Neural progenitor cell (in vitro differentiated cells): ENCODE data around the gene CDCA7L. TPM values are rescaled to one million over a fixed set of nuclear protein-coding genes. Genes with fewer than 3 reads are reported as not detected.

Experiments used
- DNase-seq: peaks from one replicate; pipeline ENCODE4 v3.0.0-alpha.2; 2016; ENCODE audit warnings: low spot score
- H2AFZ ChIP-seq: fragments of 200-600 bp; sonication (generic); replicated peaks from 2 replicates; pipeline ENCODE4 v1.6.1; 2016; ENCODE audit warnings: antibody characterized with exemption
- H3F3A ChIP-seq: fragments of 200-600 bp; sonication (generic); 2 replicates; pipeline ENCODE4 v1.6.1; 2016; ENCODE audit warnings: antibody characterized with exemption, low read depth
- H3K27ac ChIP-seq: fragments of 200-600 bp; sonication (generic); 2 replicates; pipeline ENCODE4 v1.5.1; 2016; ENCODE audit warnings: mild to moderate bottlenecking
- H3K27me3 ChIP-seq: fragments of 200-600 bp; sonication (generic); 2 replicates; pipeline ENCODE4 v1.6.1; 2016; ENCODE audit warnings: mild to moderate bottlenecking, moderate library complexity
- H3K36me3 ChIP-seq: fragments of 200-600 bp; sonication (generic); 2 replicates; pipeline ENCODE4 v1.5.1; 2016
- H3K4me1 ChIP-seq: fragments of 200-600 bp; sonication (generic); 2 replicates; pipeline ENCODE4 v1.6.1; 2016; ENCODE audit warnings: mixed run types
- H3K4me2 ChIP-seq: fragments of 200-600 bp; sonication (generic); 2 replicates; pipeline ENCODE4 v1.6.1; 2016
- H3K4me3 ChIP-seq: fragments of 200-600 bp; sonication (generic); 2 replicates; pipeline ENCODE4 v1.5.1; 2016
- H3K79me2 ChIP-seq: fragments of 200-600 bp; sonication (generic); 2 replicates; pipeline ENCODE4 v1.6.1; 2016; ENCODE audit warnings: low read depth
- H3K9ac ChIP-seq: fragments of 200-600 bp; sonication (generic); 2 replicates; pipeline ENCODE4 v1.6.1; 2016
- H3K9me3 ChIP-seq: fragments of 200-600 bp; sonication (generic); 2 replicates; pipeline ENCODE4 v1.5.1; 2016; ENCODE audit warnings: low read depth
- H4K20me1 ChIP-seq: fragments of 200-600 bp; sonication (generic); 2 replicates; pipeline ENCODE4 v1.6.1; 2016; ENCODE audit warnings: low read depth
- H3K27ac Mint-ChIP-seq: 3 replicates; pipeline ENCODE4 v1.8.0; 2021; ENCODE audit warnings: mixed read lengths
- H3K27me3 Mint-ChIP-seq: 2 replicates; pipeline ENCODE4 v1.8.0; 2022; ENCODE audit warnings: low read depth, mild to moderate bottlenecking, inconsistent platforms, moderate library complexity, mixed read lengths; ENCODE audit not compliant: insufficient read depth
- H3K36me3 Mint-ChIP-seq: 3 replicates; pipeline ENCODE4 v1.8.0; 2021; ENCODE audit warnings: mixed read lengths
- H3K4me1 Mint-ChIP-seq: 3 replicates; pipeline ENCODE4 v1.8.0; 2021; ENCODE audit warnings: mixed read lengths
- H3K4me3 Mint-ChIP-seq: 3 replicates; pipeline ENCODE4 v1.8.0; 2021; ENCODE audit warnings: mild to moderate bottlenecking, moderate library complexity, mixed read lengths
- H3K9me3 Mint-ChIP-seq: 3 replicates; pipeline ENCODE4 v1.8.0; 2020; ENCODE audit warnings: mixed read lengths
- CTCF ChIP-seq: fragments of 200-600 bp; sonication (generic); IDR thresholded peaks from 2 replicates; pipeline ENCODE4 v1.5.1; 2017; ENCODE audit warnings: antibody characterized with exemption, mild to moderate bottlenecking
- EZH2 ChIP-seq: fragments of 200-600 bp; sonication (generic); IDR thresholded peaks from 2 replicates; pipeline ENCODE4 v1.6.1; 2017; ENCODE audit warnings: antibody characterized with exemption, mild to moderate bottlenecking, moderate library complexity
- EZH2phosphoT487 ChIP-seq: fragments of 200-600 bp; sonication (generic); IDR thresholded peaks from 2 replicates; pipeline ENCODE4 v1.6.1; 2017; ENCODE audit warnings: antibody characterized with exemption
- total RNA-seq: library from RNA; depleted of rRNA; stranded (reverse); fragments of >200 nt; gene quantifications from 2 replicates; pipeline ENCODE4 v1.2.3, GENCODE V29; 2015; ENCODE audit warnings: low replicate concordance

CDCA7L gene
- total RNA-seq, 1 donor from 2014 or later, result 39.9 TPM

GRCh38 chr7:21891291-21891690, 54.4 kb downstream of the CDCA7L start:
- Histone ChIP-seq H3K27me3 (no peaks in the 10 kb centered on the region), H2AFZ (no peak overlapping the region), H3F3A (no peaks in the 10 kb centered on the region), H3K4me3 (no peak overlapping the region), H3K4me2 (no peak overlapping the region), H3K27ac (no peak overlapping the region), H3K4me1 (peaks cover 7% of the 10 kb centered on the region), H4K20me1 (no peaks in the 10 kb centered on the region), H3K79me2 (no peaks in the 10 kb centered on the region), H3K36me3 (no peaks in the 10 kb centered on the region), H3K9me3 (no peaks in the 10 kb centered on the region), H3K9ac (no peak overlapping the region)
- Mint-ChIP-seq H3K36me3 (peaks cover 18% of the 10 kb centered on the region), H3K4me3 (no peak overlapping the region), H3K9me3 (no peaks in the 10 kb centered on the region), H3K27me3 (no peaks in the 10 kb centered on the region), H3K27ac (no peak overlapping the region), H3K4me1 (peaks cover 20% of the 10 kb centered on the region)
- TF ChIP-seq EZH2 (no peak), EZH2phosphoT487 (no peak), CTCF (no peak)
- no peak for DNase-seq

- H3K27ac Mint-ChIP-seq, result peak overlapping the region; percentile 37
- H2AFZ ChIP-seq, result no peak overlapping the region
- no peak for TF ChIP-seq EZH2
- no peak for TF ChIP-seq CTCF
- no peak for TF ChIP-seq EZH2phosphoT487
- H3K27me3 ChIP-seq, result no peaks in the 10 kb centered on the region
- peaks cover 3% of the 10 kb centered on the region for H3K36me3 Mint-ChIP-seq
- no peaks in the 10 kb centered on the region for H3K36me3 ChIP-seq
- no peaks in the 10 kb centered on the region for H3K27me3 Mint-ChIP-seq
- no peaks in the 10 kb centered on the region for H4K20me1 ChIP-seq
- H3K9me3 Mint-ChIP-seq, result no peaks in the 10 kb centered on the region
- peaks cover 34% of the 10 kb centered on the region for H3K4me1 Mint-ChIP-seq
- H3K4me3 ChIP-seq, result no peak overlapping the region
- DNase-seq, result no peak
- H3K9ac ChIP-seq, result no peak overlapping the region
- H3K4me1 ChIP-seq, result peaks cover 10% of the 10 kb centered on the region
- H3K27ac ChIP-seq, result no peak overlapping the region
- no peaks in the 10 kb centered on the region for H3F3A ChIP-seq
- H3K4me3 Mint-ChIP-seq, result no peak overlapping the region
- no peaks in the 10 kb centered on the region for H3K9me3 ChIP-seq
- no peak overlapping the region for H3K4me2 ChIP-seq
- H3K79me2 ChIP-seq, result no peaks in the 10 kb centered on the region
Observed at GRCh38 chr7:21887779-21888178, 57.9 kb downstream of the CDCA7L start.

GRCh38 chr7:21887353-21887752, 58.3 kb downstream of the CDCA7L start:
- peak overlapping the region; percentile 70 for H3K27ac Mint-ChIP-seq

More at GRCh38 chr7:21887353-21887752, 58.3 kb downstream of the CDCA7L start:
- no peak overlapping the region for H3K4me3 ChIP-seq
- no peaks in the 10 kb centered on the region for H3K36me3 ChIP-seq
- H3K4me3 Mint-ChIP-seq, result no peak overlapping the region
- H3K27me3 Mint-ChIP-seq, result no peaks in the 10 kb centered on the region
- no peaks in the 10 kb centered on the region for H3K9me3 Mint-ChIP-seq
- no peak overlapping the region for H3K27ac ChIP-seq
- no peak overlapping the region for H3K9ac ChIP-seq
- peaks cover 34% of the 10 kb centered on the region for H3K4me1 Mint-ChIP-seq
- peaks cover 10% of the 10 kb centered on the region for H3K4me1 ChIP-seq
- no peaks in the 10 kb centered on the region for H4K20me1 ChIP-seq
- H3K27me3 ChIP-seq, result no peaks in the 10 kb centered on the region
- no peaks in the 10 kb centered on the region for H3K79me2 ChIP-seq
- H3K4me2 ChIP-seq, result no peak overlapping the region
- no peaks in the 10 kb centered on the region for H3F3A ChIP-seq
- H2AFZ ChIP-seq, result no peak overlapping the region
- no peak for DNase-seq
- no peaks in the 10 kb centered on the region for H3K36me3 Mint-ChIP-seq
- TF ChIP-seq EZH2phosphoT487 (no peak), EZH2 (no peak), CTCF (no peak)
- H3K9me3 ChIP-seq, result no peaks in the 10 kb centered on the region
